Retina (tissue), 1 donor: ENCODE data around the gene TRDN.
"Not testable (repeated sequence)": the region's sequence is repeated elsewhere in the genome, so short reads cannot be mapped to it uniquely, and the experiment has no call there.

ENCODE experiments used
- DNase-seq: peaks from one replicate; pipeline ENCODE4 v3.0.0-alpha.2; 2016

Gene TRDN

DNA sequence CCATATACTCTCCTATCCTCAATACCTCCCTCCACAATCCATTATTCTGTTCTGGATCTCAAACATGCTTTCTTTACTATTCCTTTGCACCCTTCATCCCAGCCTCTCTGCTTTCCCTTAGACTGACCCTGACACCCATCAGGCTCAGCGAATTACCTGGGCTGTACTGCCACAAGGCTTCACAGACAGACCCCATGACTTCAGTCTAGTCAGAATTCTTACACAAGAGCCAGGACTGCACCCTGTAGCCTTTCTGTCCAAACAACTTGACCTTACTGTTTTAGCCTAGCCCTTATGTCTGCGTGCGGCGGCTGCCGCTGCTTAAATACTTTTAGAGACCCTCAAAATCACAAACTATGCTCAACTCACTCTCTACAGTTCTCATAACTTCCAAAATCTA is 76.9 kb downstream of the TRDN start:
- not testable (repeated sequence) for DNase-seq

GRCh38 chr6:123557474-123557873 is 79.3 kb downstream of the TRDN start:
- not testable (repeated sequence) for DNase-seq

GRCh38 chr6:123551939-123552707 is 84.6 kb downstream of the TRDN start:
- no peak for DNase-seq

DNA sequence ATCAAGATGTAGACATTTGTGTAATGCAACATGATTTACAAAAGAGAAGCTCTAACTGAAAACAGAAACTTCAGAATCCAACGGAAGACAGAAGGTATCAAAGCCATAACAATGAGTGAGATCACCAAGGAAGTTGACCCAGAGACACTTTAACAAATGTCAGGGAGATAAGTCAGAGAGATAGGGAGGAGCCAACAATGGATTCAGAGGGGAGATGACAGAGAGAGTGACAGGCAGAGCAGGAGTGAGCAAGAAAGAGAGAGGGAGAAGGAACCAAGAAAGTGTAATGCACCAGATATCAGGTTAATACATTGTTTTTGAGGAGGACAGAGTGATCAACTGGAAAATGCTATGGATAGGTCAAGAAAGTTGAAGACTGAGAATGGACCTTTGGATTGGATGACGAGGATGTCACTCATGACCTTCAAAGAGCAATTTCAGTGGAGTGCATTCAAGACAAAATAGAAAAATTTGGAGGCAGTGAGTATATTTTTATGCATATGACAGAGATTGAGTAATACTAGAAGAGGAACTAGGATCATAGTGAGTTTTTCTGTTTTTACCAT is 86.6 kb downstream of the TRDN start:
- no peak for DNase-seq

GRCh38 chr6:123549476-123549875 is 87.3 kb downstream of the TRDN start:
- no peak for DNase-seq

DNA sequence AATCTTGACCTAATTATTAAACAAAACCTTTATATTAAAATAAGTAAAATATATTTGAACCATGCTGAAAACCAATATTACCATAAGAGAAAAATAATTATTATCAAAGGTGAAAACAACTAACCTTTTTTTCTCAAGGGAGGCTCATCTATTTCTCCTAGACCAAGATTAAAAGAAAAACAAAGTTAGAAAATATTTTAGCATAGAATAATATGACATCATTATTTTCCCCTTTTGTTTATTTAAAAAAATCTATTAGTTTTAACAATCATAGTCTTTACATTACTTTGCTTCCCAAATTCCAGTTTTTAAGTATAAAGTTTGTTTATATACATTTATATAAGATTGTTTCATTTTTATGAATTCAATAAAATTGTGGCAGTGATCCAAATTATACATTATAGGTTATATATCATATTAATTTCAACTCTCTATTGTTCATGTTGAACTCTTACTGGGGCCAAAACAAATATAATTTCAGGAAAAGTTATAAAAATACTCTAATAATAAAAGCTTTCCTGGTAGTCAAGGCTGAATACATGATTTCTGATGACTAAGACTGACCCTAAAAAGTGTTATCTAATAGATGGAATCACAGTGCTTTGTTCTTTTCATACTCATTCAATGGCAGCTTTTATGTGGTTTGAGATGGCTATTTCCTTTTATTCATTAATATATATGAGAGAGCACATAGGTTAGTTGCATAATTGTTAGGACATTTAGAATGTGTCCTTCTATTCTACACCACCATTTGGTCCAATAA is 89.4 kb downstream of the TRDN start:
- no peak for DNase-seq

DNA sequence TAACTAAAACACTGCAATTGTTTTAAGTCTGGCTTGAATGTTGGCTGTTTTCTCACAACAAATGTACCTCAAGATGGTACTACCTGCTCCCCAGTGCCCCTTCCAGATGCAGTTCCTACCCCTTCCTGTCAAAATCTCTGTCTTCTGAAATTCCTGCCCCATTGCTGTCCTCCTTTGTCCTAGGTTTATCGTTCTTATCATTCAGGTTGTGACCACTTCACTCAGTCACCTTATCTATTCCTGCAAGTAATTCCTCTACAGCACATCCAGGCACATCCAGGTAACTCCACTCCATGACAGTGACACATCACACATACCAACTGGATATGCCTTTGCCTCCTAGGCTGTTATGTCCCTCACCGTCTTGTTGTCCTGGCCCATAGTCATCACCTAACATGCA is 90.2 kb downstream of the TRDN start:
- no peak for DNase-seq

- no peak for DNase-seq
Measured at GRCh38 chr6:123541462-123541861, 95.3 kb downstream of the TRDN start.

DNA sequence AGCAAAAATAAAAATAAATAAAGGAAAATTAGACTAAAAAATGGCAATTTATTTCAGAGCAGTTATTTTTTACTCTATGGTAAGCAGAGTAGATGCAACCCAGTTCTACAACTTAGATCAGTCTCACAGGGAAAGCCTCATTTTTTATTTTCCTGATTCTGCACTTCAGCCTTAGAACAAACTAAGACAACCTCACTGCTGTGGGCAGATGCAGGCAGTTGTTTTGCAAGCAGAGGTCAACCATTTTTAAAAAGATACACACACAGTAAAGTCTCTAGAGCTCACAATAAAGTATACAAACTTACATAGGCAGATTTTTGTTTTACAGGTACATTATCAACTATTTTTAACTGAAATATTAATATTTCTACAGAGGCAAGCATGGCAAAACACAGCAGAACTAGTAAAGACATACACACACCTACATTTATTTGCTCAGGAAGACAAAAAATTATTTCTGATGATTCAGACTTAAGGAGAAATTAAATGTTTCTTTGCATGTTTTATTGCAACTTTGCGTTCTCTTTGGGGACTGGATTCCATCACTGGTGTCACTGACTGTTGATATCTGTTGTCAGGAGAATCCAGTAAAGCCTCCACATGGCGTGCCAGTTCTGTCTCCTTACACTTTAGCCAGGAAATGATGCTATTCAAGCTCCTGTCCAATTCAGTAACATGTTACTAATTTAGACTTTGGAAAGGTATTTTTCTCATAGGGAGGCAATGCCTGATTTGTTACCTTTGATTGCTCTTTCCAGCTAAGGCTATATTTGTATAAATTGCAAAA is 102.7 kb downstream of the TRDN start:
- no peak for DNase-seq

- DNase-seq: no peak
Measured at GRCh38 chr6:123529843-123530242, 106.9 kb downstream of the TRDN start.

- DNase-seq: no peak
Measured at GRCh38 chr6:123529058-123529457, 107.7 kb downstream of the TRDN start.

DNA sequence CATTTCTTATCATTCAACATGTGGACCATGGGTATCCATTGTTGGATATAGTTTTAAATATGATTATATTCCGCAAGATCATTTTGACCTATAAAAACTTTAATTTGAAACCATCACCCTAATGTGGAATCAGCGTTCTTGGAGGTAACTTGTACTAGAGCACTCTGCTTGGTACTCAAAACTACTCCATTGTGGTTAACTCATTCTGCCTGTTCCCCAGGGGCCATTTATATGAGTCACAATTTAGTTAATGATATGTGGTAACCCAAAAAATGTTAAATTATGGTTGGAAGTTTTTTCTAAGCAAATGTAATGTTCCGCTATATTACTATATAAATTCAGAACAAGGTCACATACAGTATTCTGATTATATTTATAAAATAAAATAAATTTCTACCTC is 109.3 kb downstream of the TRDN start:
- no peak for DNase-seq

DNA sequence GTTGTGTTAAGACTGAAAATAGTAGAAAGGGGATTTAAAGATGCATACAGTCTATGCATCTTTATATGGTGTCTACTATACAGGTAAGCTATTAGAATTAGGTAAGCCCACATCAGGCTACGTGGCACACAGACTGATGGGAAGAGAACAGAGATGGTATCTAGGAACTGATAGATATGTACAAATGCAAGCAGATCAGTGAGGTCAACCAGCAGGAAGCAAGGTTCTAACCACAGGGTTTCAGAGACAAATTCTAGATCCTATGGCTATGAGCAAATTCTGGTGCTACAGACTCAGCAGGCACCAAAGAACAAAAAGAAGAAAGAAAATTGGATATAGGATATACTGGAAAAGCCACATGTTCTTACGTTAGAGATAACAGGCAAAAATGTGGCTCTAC is 110.6 kb downstream of the TRDN start:
- no peak for DNase-seq

GRCh38 chr6:123524781-123525180 is 112.0 kb downstream of the TRDN start:
- no peak for DNase-seq

DNA sequence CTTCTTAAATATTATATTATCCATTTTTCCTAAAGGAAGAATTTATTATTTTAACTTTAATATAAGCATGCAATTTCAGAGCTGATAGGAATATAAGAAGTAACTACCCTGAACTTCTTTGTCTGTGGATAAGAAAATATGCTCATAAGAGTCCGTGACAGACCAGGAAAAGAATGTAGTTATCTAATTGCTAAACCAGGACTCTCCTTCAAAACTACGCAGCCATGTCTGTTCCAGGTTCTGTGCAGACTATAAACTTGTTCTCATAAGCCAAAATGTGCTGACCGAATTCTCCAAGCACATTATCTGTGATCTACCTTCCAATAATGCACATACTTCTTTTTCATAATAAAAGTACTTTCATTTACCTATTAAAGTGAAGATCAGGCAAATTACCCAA is 116.5 kb downstream of the TRDN start:
- DNase-seq: no peak

DNA sequence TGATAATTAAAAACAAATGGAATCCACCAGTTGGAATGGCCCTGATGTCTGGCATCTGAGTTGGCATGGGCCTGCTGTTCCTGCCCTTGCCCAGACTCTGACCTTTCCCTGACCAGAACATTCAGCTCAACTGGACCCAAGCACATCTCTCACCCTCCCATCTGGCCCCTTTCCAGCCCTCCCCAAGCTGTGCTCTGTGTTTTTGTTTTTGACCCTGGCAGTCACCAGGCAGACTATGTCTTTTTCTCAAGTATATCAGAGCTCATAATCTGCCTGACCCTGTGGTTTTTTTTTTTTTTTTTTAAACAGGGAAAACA is 117.6 kb downstream of the TRDN start:
- DNase-seq: no peak

- no peak for DNase-seq
Measured at GRCh38 chr6:123518441-123519188, 118.1 kb downstream of the TRDN start.

- no peak for DNase-seq
Measured at GRCh38 chr6:123515715-123516114, 121.0 kb downstream of the TRDN start.

GRCh38 chr6:123509112-123509511 is 127.6 kb downstream of the TRDN start:
- no peak for DNase-seq

DNA sequence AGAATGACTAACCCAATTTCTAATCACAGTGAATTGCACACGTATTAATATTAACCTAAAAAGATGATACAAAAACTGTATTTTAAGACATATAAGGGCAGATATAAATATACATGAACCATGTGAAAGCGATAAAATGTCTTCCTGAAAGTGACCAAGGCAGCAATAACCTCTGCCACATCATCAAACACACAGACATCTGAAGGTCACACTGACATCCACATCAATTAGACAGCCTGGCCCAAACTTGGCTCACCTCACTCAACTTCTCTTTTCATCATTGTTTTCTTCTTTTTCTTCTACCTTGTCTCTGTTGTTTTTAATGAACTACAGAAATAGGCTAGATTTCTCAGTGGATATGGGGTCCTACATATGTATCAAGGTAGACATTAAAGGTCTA is 128.5 kb downstream of the TRDN start:
- no peak for DNase-seq

DNA sequence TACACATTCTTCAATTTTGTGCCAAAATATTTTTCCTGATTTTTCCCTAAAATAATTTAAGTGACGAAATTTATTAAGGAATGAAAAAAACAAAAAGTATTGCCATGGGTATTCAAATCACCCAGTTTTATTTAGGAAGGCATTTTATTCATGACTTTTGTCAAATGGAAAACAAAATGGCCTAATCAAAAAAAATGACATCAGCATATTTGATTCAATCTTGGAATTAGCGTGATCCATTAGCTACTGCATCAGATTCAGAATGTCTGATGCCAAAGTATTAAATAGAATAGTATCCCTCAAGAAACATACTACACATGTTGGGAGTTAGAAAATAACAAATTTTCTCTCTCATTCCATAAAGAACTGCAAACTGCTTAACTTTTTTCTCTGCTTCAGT is 129.2 kb downstream of the TRDN start:
- no peak for DNase-seq

GRCh38 chr6:123503619-123504018 is 133.1 kb downstream of the TRDN start:
- no peak for DNase-seq

DNA sequence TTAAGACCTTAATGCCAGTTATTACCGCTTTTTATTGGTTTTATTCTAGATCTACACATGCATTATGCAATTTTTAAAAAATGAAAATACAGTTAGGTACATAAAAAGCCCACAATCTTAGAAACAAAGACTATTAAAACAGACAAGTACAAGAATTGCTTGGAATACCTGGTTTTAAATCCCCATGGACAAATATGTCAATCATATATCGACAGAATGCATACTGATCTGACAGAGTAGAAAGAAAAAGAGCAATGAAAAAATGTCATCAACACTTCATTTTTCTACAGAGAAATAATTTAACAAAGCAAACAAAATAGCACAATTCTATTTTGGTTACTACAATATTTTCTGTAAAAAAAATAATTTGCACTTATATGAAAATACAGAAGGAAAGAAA is 139.7 kb downstream of the TRDN start:
- DNase-seq: no peak
